ENCODE data around the gene DNAH8. TPM values are rescaled to one million over a fixed set of nuclear protein-coding genes. Genes with fewer than 3 reads are reported as not detected.
"Not testable (repeated sequence)": the region's sequence is repeated elsewhere in the genome, so short reads cannot be mapped to it uniquely, and the experiment has no call there.

Gene DNAH8
- total RNA-seq, 1 experiment from 2014 or later = not detected

- DNase-seq (ENCODE audit: extremely low read depth, low read depth) = no peak
These were observed 118.2 kb downstream of the DNAH8 start for GRCh38 chr6:38833320-38833719.

DNA sequence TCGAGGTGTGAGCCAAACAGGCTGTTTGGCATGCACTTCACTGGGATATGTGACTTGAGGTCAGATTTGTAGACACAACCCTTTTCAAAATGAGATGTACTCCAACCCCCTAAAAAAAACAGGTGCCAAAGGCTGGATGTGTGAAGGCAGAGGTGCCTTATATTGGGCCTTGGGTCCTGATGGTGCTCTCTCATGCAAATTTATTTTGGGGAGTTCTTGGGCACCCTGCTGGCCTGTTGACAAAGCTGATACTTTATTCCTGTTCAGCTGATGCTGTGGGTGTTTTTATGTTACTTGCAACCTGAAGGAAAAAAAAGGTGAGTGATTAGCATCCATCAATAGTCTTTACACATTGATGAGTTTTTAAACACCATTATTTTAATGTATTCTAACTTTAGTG lies 121.5 kb downstream of the DNAH8 start:
- no peak for DNase-seq (ENCODE audit: extremely low read depth, low read depth)

GRCh38 chr6:38837101-38837500 lies 122.0 kb downstream of the DNAH8 start:
- DNase-seq (ENCODE audit: extremely low read depth, low read depth) = no peak

GRCh38 chr6:38843798-38844197 lies 128.7 kb downstream of the DNAH8 start:
- DNase-seq (ENCODE audit: extremely low read depth, low read depth) = no peak

DNA sequence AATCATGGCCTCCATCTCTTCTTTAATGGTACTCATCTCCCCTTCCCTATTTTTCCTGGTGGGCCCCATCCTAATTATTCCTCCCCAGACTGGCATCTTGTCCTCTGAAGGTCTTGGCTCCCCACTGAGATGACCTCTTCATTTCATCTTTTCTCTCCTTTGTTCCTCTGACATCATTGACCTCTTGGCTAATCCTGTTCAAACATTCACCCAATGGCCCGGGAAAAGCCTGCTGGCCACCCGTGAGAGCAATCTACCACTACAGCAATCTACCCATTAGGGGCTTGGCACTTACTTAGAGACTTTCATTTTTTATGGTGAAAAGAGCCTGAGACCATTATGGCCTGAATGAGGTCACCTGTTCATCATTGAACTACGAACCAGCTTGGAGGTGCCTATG lies 130.8 kb downstream of the DNAH8 start:
- no peak for DNase-seq (ENCODE audit: extremely low read depth, low read depth)

DNA sequence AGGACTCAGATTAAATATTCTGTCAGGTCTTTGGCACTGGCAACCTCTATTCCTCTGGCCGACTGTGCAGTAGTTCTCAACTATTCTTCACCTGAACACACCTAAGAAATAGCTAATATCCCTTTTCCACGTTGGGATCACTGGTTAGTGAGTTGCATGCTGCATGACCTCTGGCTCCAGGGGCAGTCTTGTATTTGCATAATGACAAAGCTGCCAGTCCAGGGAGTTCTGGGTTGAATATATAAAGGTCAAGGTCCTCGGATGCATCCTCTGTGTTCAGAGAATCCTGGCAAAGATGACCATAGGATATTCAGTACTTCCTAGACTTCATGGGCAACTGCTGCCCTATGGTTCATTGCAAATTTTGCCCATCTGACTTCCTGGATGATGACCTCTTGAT lies 131.2 kb downstream of the DNAH8 start:
- no peak for DNase-seq (ENCODE audit: extremely low read depth, low read depth)

- no peak for DNase-seq (ENCODE audit: extremely low read depth, low read depth)
These were observed 131.7 kb downstream of the DNAH8 start for GRCh38 chr6:38846844-38847243.

DNA sequence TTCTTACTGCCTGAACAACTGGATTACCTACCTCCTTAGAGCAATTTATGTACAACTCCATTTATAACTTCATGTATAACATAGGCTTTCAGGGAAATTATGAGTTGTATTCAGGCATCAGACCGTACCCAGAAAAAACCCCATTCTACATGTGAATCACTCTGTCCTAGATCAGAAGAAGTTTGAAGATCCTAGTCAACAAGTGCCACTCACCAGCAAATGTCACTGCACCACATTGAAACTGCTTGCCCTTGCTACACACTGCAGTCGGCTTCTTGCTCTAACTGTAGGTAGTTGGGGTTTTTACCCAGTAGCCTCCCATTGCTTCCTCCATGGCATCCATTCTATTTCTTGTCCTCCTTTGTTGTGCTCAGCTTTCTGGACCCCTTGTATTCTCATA lies 132.4 kb downstream of the DNAH8 start:
- no peak for DNase-seq (ENCODE audit: extremely low read depth, low read depth)

- DNase-seq (ENCODE audit: extremely low read depth, low read depth) = no peak
These were observed 133.6 kb downstream of the DNAH8 start for GRCh38 chr6:38848760-38849159.

DNA sequence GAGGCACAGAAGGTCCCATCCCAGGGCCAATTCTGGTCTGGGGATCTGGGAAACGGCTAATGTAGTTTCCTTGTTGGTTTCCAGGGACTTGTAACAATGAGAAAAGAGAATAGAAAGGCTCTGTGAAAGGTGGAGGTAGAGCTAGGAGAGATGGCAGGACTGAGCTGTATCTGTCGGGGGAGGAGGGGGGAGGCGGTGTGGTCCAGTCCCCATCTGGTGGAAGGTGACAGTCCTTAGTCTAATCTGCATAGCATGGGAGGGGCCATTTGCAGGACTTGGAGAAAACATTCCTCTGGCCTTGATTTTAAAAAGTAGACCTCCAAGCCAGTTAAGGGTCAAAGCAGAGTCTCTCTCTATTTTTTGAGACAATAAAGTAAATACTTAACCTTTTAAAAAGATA lies 137.1 kb downstream of the DNAH8 start:
- DNase-seq (ENCODE audit: extremely low read depth, low read depth) = no peak

DNA sequence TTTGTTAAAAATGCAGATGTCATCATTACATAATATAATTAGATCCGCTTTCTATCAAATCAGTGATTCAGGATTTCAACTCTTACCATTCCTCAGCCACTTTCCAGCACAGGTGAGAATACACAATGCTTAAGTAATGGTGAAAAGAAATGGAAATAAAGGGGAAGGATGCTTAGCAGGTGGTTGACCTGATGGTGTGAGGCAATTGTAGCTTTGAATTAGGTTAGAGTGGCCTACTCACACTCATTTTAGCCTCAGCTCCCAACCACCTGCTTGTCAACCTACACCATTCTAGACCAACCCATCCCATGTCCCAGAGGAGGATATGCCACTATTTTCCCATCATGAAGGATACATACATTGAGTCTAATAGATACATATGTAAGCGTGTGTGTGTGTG lies 138.1 kb downstream of the DNAH8 start:
- no peak for DNase-seq (ENCODE audit: extremely low read depth, low read depth)

GRCh38 chr6:38856492-38856891 lies 141.4 kb downstream of the DNAH8 start:
- DNase-seq (ENCODE audit: extremely low read depth, low read depth) = no peak

DNA sequence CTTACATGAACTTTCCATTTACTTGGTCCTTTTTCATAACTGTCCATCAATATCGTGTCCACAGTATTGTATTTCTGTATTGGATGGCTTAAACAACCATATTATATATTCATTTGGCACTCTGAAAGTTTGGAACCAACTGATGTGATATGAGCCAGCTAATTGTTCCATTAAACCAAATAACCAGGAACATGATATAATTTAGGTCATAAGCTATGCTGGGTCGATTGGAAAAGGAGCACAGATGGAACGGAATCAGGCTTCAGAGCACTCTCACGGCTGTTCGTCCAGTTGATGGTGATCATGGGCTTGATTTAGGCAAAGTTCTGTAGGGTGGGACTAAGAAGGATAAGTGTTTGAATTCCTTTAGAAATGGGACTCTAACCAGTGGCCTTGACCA lies 142.7 kb downstream of the DNAH8 start:
- no peak for DNase-seq (ENCODE audit: extremely low read depth, low read depth)

DNA sequence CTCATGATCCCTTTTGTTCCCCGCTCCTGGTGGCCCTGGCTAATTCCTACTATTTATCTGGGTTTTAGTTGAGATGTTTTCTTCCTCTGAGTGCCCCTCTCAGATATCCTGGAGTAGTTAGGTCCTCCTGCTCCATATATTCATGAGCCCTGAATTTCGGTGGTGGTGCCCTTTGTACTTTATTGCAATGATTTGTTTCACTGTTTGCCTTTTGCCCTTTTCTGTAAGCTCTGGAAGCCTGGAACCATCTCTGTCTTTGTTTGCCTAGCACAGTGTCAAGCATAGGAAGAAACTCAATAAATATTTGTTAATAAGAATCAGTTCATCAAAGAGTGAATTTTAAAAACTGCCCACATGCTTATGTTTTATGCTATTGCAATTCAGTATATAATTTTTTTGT lies 144.9 kb downstream of the DNAH8 start:
- DNase-seq (ENCODE audit: extremely low read depth, low read depth) = no peak

DNA sequence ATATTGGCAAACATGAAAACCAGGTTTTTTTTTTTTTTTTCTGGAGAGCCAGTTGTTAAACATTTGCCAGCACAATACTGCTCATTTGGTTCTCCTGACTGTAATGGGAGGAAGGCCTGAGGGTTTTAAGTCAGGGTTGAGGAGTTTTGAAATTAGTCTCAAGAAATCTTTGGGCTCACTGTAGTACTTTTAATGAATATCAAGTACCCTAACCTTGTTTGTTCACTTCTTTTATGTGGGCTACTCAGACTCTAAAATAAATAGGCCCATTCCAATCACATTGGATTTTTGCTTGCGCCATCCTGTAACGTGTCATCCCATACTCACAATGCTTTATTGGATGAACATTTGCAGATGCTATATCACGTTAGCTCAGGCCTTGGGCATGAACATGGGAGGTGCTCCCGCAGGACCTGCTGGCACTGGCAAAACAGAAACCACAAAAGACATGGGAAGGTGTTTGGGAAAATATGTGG lies 146.9 kb downstream of the DNAH8 start:
- no peak for DNase-seq (ENCODE audit: extremely low read depth, low read depth)

DNA sequence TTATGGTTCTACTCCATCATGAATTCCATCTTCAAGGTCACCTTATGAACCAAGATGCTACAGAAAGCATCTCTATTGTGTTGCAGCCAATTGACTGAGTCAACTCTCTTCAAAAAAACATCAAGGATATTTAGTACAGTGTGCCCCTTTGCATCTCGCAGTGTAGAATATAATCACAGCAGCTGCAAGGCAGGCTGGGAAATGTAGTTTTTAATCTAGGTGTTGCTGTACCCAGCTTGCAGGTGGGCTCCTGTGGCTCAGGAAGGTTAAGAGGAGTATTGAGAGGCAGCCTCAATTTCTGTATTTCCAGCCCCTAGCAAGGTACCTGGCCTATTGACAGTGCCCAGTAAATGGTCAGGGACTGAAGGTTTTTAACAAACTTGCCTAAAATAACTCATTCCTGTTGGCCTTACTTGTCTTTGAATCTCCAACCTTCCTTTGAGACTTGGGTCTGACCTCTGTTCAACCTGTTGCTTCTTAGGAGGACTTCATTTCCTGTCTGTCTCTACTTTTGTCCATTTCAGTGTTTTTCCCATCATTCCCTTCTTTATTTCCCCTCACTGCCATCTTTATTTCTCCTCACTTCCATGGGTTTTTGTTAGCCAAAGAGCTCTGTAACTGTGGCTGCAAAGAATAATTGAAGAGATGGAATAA lies 150.5 kb downstream of the DNAH8 start:
- no peak for DNase-seq (ENCODE audit: extremely low read depth, low read depth)

DNA sequence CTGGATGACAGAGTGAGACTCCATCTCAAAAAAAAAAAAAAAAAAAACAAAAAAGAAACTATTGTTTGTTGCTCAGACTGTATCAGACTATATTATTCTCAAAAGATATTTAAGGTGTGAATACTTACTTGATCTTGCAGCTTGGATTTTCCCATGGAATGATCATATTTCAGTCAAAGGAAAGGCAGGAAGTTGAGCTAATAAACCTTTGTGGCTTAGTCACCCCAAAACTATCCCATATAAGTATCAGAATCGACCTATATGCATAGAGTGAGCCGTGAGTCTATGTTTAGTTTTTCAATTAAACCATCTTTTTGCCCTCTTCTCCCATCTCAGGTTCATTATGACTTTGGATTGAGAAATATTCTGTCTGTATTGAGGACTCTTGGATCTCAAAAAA lies 152.6 kb downstream of the DNAH8 start:
- no peak for DNase-seq (ENCODE audit: extremely low read depth, low read depth)

- DNase-seq (ENCODE audit: extremely low read depth, low read depth) = peak; percentile 28
These were observed 156.8 kb downstream of the DNAH8 start for GRCh38 chr6:38871741-38872568.

DNA sequence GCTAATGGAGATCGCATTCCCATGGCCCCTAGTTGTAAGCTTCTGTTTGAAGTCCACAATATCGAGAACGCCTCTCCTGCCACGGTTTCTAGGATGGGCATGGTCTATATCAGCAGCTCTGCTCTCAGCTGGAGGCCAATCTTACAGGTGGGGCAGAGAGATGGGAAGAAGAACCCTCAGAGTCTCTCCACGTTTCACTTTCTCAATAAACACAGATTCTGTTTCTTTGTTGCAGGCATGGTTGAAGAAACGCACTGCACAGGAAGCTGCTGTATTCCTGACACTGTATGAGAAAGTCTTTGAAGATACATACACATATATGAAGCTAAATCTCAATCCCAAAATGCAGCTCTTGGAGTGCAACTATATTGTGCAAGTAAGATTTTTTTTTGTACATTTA lies 157.9 kb downstream of the DNAH8 start:
- no peak for DNase-seq (ENCODE audit: extremely low read depth, low read depth)

DNA sequence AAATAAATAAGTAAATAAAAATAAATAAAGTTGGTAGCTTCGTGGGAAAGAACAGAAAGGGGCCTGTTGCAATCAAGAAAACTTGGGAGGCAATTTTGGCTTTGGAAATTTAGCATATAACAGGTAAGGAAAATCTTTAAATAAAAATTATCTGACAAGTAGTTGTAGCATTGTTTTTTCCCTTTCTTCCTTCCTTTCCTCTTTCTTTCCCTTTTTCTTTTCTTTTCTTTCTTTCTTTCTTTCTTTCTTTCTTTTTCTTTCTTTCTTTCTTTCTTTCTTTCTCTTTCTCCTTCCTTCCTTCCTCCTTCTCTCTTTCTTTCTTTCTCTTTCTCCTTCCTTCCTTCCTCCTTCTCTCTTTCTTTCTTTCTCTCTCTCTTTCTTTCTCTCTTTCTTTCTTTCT lies 158.7 kb downstream of the DNAH8 start:
- not testable (repeated sequence) for DNase-seq (ENCODE audit: extremely low read depth, low read depth)

- DNase-seq (ENCODE audit: extremely low read depth, low read depth) = no peak
These were observed 161.4 kb downstream of the DNAH8 start for GRCh38 chr6:38876475-38876874.

- DNase-seq (ENCODE audit: extremely low read depth, low read depth) = no peak
These were observed 162.6 kb downstream of the DNAH8 start for GRCh38 chr6:38877721-38878120.

All from NCI-H460 (cell line).